Parathyroid adenoma (tissue), 2 donors: ENCODE data around the gene POLR1A.

Experiments
- H2AFZ ChIP-seq: fragments of 300-600 bp; sonication (generic); one replicate; pipeline ENCODE4 v1.7.0; 2017; ENCODE audit warnings: antibody characterized with exemption, mild to moderate bottlenecking
- H3K27ac ChIP-seq: fragments of 300-600 bp; sonication (generic); one replicate; pipeline ENCODE4 v1.7.0; 2017
- H3K27me3 ChIP-seq: fragments of 300-600 bp; sonication (generic); one replicate; pipeline ENCODE4 v1.7.0; 2017; ENCODE audit warnings: low read length; ENCODE audit not compliant: control insufficient read depth, insufficient read depth
- H3K36me3 ChIP-seq: fragments of 300-600 bp; sonication (generic); one replicate; pipeline ENCODE4 v1.7.0; 2017; ENCODE audit warnings: low read length; ENCODE audit not compliant: control insufficient read depth, insufficient read depth
- H3K4me1 ChIP-seq: fragments of 300-600 bp; sonication (generic); one replicate; pipeline ENCODE4 v1.7.0; 2017; ENCODE audit warnings: control low read depth
- H3K4me2 ChIP-seq: fragments of 300-600 bp; sonication (generic); one replicate; pipeline ENCODE4 v1.7.0; 2017; ENCODE audit warnings: low read length
- H3K4me3 ChIP-seq: fragments of 300-600 bp; sonication (generic); one replicate; pipeline ENCODE4 v1.7.0; 2017; ENCODE audit warnings: low read depth, low read length
- H3K79me2 ChIP-seq: fragments of 300-600 bp; sonication (generic); one replicate; pipeline ENCODE4 v1.7.0; 2017; ENCODE audit warnings: control low read depth
- H3K9ac ChIP-seq: fragments of 300-600 bp; sonication (generic); one replicate; pipeline ENCODE4 v1.7.0; 2017; ENCODE audit warnings: mild to moderate bottlenecking
- H3K9me3 ChIP-seq: fragments of 300-600 bp; sonication (generic); one replicate; pipeline ENCODE4 v1.7.0; 2017; ENCODE audit warnings: low read length; ENCODE audit not compliant: control insufficient read depth
- CTCF ChIP-seq: fragments of 300-600 bp; sonication (generic); IDR thresholded peaks from one replicate; pipeline ENCODE4 v1.7.0; 2017; ENCODE audit warnings: antibody characterized with exemption, mild to moderate bottlenecking
- donor health status: primary hyperparathyroidism.

Gene POLR1A

GRCh38 chr2:85988914-85989270 lies 116.8 kb downstream of the POLR1A start:
- no peak overlapping the region for H3K4me3 ChIP-seq
- no peak overlapping the region for H3K9ac ChIP-seq
- H3K4me2 ChIP-seq: no peak overlapping the region
- H3K27ac ChIP-seq: no peak overlapping the region
- no peak overlapping the region for H2AFZ ChIP-seq
- H3K9me3 ChIP-seq: no peaks in the 10 kb centered on the region
- no peaks in the 10 kb centered on the region for H3K4me1 ChIP-seq
- TF ChIP-seq CTCF: no peak
- no peaks in the 10 kb centered on the region for H3K27me3 ChIP-seq
- H3K36me3 ChIP-seq: no peaks in the 10 kb centered on the region
- no peaks in the 10 kb centered on the region for H3K79me2 ChIP-seq

- Histone ChIP-seq H3K4me2 (no peak overlapping the region), H3K9ac (no peak overlapping the region), H3K27ac (no peak overlapping the region), H3K79me2 (no peaks in the 10 kb centered on the region), H3K9me3 (no peaks in the 10 kb centered on the region), H3K4me3 (no peak overlapping the region), H3K4me1 (no peaks in the 10 kb centered on the region), H2AFZ (no peak overlapping the region), H3K27me3 (no peaks in the 10 kb centered on the region), H3K36me3 (no peaks in the 10 kb centered on the region)
- TF ChIP-seq CTCF: no peak
These were observed 117.3 kb downstream of the POLR1A start for GRCh38 chr2:85988175-85988913.

GRCh38 chr2:85987266-85988174 lies 118.2 kb downstream of the POLR1A start:
- no peaks in the 10 kb centered on the region for H3K36me3 ChIP-seq

GRCh38 chr2:85986121-85986520 lies 119.6 kb downstream of the POLR1A start:
- Histone ChIP-seq H3K36me3 (no peaks in the 10 kb centered on the region), H3K27me3 (no peaks in the 10 kb centered on the region), H3K4me2 (no peak overlapping the region), H3K4me3 (no peak overlapping the region), H3K9ac (no peak overlapping the region), H3K9me3 (no peaks in the 10 kb centered on the region), H2AFZ (no peak overlapping the region), H3K27ac (no peak overlapping the region), H3K79me2 (no peaks in the 10 kb centered on the region), H3K4me1 (no peaks in the 10 kb centered on the region)
- no peak for TF ChIP-seq CTCF

More at GRCh38 chr2:85987266-85988174, 118.2 kb downstream of the POLR1A start:
- TF ChIP-seq CTCF: no peak
- no peaks in the 10 kb centered on the region for H3K79me2 ChIP-seq
- H3K27me3 ChIP-seq: no peaks in the 10 kb centered on the region
- H2AFZ ChIP-seq: no peak overlapping the region
- no peak overlapping the region for H3K9ac ChIP-seq
- no peaks in the 10 kb centered on the region for H3K9me3 ChIP-seq
- no peaks in the 10 kb centered on the region for H3K4me1 ChIP-seq
- no peak overlapping the region for H3K27ac ChIP-seq
- no peak overlapping the region for H3K4me3 ChIP-seq
- no peak overlapping the region for H3K4me2 ChIP-seq
